Measurements from ENCODE around the gene EVC2. TPM values are rescaled to one million over a fixed set of nuclear protein-coding genes. Genes with fewer than 3 reads are reported as not detected.

The EVC2 gene
- polyA plus RNA-seq, 1 donor from 2014 or later: 0.27 TPM

DNA sequence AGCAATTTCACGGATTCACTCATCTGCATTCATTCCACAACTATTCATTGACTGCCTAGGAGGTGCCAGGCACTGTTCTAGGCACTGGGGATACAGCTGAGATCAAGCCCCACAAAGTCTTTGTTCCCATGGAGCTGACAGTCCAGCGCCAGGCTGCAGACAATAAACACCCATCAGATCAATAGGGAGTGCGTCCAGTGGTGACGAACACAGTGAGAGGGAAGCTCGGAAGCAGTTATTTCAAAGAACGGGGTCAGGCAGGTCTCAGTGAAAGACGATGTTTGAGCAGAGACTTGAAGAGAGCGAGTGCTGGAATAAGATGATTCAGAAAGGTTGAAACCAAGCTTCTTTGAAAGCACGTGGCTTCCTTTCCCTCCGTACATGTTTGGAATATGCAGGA lies 167.2 kb downstream of the EVC2 start:
- Histone ChIP-seq H3K9ac (ENCODE audit: low read length) (no peak overlapping the region), H3K79me2 (replicated peaks; ENCODE audit: insufficient read depth, low read length) (no peaks in the 10 kb centered on the region), H3K4me2 (ENCODE audit: low read length) (no peak overlapping the region), H3K36me3 (ENCODE audit: insufficient read depth, low read length) (no peaks in the 10 kb centered on the region), H3K27ac (ENCODE audit: low read length) (no peak overlapping the region), H3K9me3 (ENCODE audit: low read length) (no peaks in the 10 kb centered on the region), H3K27me3 (ENCODE audit: insufficient read depth, low read depth, low read length) (no peaks in the 10 kb centered on the region), H2AFZ (ENCODE audit: low read depth, low read length) (no peak overlapping the region), H3F3A (ENCODE audit: insufficient read depth, low read length, poor library complexity, severe bottlenecking) (no peaks in the 10 kb centered on the region), H3K4me3 (ENCODE audit: low read length) (no peak overlapping the region), H3K9me2 (ENCODE audit: insufficient read depth, low read length) (no peaks in the 10 kb centered on the region), H4K20me1 (ENCODE audit: insufficient read depth) (no peaks in the 10 kb centered on the region)
- TF ChIP-seq EP300 (conservative IDR thresholded peaks at IDR 0.05; ENCODE audit: poor library complexity, severe bottlenecking) (no peak), EZH2 (IDR thresholded peaks at IDR 0.05; ENCODE audit: borderline replicate concordance, insufficient read depth, low read length, poor library complexity, severe bottlenecking) (no peak), MXI1 (conservative IDR thresholded peaks at IDR 0.05; ENCODE audit: poor library complexity, severe bottlenecking) (no peak), POLR2AphosphoS5 (IDR thresholded peaks at IDR 0.05) (no peak), SMC3 (conservative IDR thresholded peaks at IDR 0.05; ENCODE audit: poor library complexity) (no peak), TAF1 (IDR thresholded peaks at IDR 0.05; ENCODE audit: low read depth) (no peak), RAD21 (conservative IDR thresholded peaks at IDR 0.05) (no peak)
- TF ChIP-seq, protein P1, sequence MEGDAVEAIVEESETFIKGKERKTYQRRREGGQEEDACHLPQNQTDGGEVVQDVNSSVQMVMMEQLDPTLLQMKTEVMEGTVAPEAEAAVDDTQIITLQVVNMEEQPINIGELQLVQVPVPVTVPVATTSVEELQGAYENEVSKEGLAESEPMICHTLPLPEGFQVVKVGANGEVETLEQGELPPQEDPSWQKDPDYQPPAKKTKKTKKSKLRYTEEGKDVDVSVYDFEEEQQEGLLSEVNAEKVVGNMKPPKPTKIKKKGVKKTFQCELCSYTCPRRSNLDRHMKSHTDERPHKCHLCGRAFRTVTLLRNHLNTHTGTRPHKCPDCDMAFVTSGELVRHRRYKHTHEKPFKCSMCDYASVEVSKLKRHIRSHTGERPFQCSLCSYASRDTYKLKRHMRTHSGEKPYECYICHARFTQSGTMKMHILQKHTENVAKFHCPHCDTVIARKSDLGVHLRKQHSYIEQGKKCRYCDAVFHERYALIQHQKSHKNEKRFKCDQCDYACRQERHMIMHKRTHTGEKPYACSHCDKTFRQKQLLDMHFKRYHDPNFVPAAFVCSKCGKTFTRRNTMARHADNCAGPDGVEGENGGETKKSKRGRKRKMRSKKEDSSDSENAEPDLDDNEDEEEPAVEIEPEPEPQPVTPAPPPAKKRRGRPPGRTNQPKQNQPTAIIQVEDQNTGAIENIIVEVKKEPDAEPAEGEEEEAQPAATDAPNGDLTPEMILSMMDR (IDR thresholded peaks at IDR 0.05; ENCODE audit: poor library complexity, severe bottlenecking): no peak

GRCh38 chr4:5539584-5539983 lies 168.8 kb downstream of the EVC2 start:
- Histone ChIP-seq H3K9ac (ENCODE audit: low read length) (no peak overlapping the region), H3K79me2 (replicated peaks; ENCODE audit: insufficient read depth, low read length) (no peaks in the 10 kb centered on the region), H3K36me3 (ENCODE audit: insufficient read depth, low read length) (no peaks in the 10 kb centered on the region), H3K4me2 (ENCODE audit: low read length) (no peak overlapping the region), H3K9me2 (ENCODE audit: insufficient read depth, low read length) (no peaks in the 10 kb centered on the region), H3K4me3 (ENCODE audit: low read length) (no peak overlapping the region), H2AFZ (ENCODE audit: low read depth, low read length) (no peak overlapping the region), H4K20me1 (ENCODE audit: insufficient read depth) (no peaks in the 10 kb centered on the region), H3K9me3 (ENCODE audit: low read length) (no peaks in the 10 kb centered on the region), H3K27me3 (ENCODE audit: insufficient read depth, low read depth, low read length) (no peaks in the 10 kb centered on the region), H3K27ac (ENCODE audit: low read length) (no peak overlapping the region), H3F3A (ENCODE audit: insufficient read depth, low read length, poor library complexity, severe bottlenecking) (no peaks in the 10 kb centered on the region)
- TF ChIP-seq SMC3 (conservative IDR thresholded peaks at IDR 0.05; ENCODE audit: poor library complexity): no peak
- TF ChIP-seq, protein P2, sequence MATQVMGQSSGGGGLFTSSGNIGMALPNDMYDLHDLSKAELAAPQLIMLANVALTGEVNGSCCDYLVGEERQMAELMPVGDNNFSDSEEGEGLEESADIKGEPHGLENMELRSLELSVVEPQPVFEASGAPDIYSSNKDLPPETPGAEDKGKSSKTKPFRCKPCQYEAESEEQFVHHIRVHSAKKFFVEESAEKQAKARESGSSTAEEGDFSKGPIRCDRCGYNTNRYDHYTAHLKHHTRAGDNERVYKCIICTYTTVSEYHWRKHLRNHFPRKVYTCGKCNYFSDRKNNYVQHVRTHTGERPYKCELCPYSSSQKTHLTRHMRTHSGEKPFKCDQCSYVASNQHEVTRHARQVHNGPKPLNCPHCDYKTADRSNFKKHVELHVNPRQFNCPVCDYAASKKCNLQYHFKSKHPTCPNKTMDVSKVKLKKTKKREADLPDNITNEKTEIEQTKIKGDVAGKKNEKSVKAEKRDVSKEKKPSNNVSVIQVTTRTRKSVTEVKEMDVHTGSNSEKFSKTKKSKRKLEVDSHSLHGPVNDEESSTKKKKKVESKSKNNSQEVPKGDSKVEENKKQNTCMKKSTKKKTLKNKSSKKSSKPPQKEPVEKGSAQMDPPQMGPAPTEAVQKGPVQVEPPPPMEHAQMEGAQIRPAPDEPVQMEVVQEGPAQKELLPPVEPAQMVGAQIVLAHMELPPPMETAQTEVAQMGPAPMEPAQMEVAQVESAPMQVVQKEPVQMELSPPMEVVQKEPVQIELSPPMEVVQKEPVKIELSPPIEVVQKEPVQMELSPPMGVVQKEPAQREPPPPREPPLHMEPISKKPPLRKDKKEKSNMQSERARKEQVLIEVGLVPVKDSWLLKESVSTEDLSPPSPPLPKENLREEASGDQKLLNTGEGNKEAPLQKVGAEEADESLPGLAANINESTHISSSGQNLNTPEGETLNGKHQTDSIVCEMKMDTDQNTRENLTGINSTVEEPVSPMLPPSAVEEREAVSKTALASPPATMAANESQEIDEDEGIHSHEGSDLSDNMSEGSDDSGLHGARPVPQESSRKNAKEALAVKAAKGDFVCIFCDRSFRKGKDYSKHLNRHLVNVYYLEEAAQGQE (IDR thresholded peaks at IDR 0.05; ENCODE audit: borderline replicate concordance): no peak
- TF ChIP-seq RAD21 (conservative IDR thresholded peaks at IDR 0.05): no peak
- no peak for TF ChIP-seq MXI1 (conservative IDR thresholded peaks at IDR 0.05; ENCODE audit: poor library complexity, severe bottlenecking)
- TF ChIP-seq, protein P1 (IDR thresholded peaks at IDR 0.05; ENCODE audit: poor library complexity, severe bottlenecking): no peak
- TF ChIP-seq EZH2 (IDR thresholded peaks at IDR 0.05; ENCODE audit: borderline replicate concordance, insufficient read depth, low read length, poor library complexity, severe bottlenecking): no peak
- no peak for TF ChIP-seq TAF1 (IDR thresholded peaks at IDR 0.05; ENCODE audit: low read depth)
- TF ChIP-seq EP300 (conservative IDR thresholded peaks at IDR 0.05; ENCODE audit: poor library complexity, severe bottlenecking): no peak
- no peak for TF ChIP-seq POLR2AphosphoS5 (IDR thresholded peaks at IDR 0.05)
